ENCODE measurements around the gene DEFB115.

GRCh38 chr20:31308535-31309162, 51.2 kb downstream of the DEFB115 start, which contains the start of gene DEFB116:
- TF ChIP-seq CTCF (IDR thresholded peaks at IDR 0.05) (no peak), EP300 (IDR thresholded peaks at IDR 0.05) (no peak), POLR2AphosphoS5 (IDR thresholded peaks at IDR 0.05) (no peak)

Measured in sigmoid colon (tissue), 4 donors.